HG03159 (cell line): Measurements from ENCODE around the gene FKBP5.

ENCODE experiments used
- ATAC-seq: cut with Tn5 transposase; IDR thresholded peaks from one replicate; pipeline ENCODE4 v1.9.1; 2021; ENCODE audit warnings: mild to moderate bottlenecking, moderate library complexity; ENCODE audit not compliant: unreplicated experiment

The FKBP5 gene

DNA sequence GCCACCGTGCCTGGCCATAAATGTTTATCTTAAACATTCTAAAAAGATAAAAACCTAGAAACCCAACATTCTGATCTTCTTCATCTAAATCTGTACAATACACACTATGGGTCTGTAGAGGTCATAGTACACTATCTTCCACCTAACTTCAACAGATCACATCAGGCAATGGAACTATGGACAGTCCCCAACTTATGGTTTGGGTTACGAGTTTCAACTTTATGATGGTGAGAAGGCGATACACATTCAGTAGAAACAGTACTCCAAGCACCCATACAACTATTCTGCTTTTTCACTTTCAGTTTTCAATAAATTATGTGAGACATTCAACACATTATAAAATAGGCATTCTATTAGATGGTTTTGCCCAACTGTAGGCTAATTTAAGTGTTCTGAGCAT, 23.1 kb downstream of the FKBP5 start:
- ATAC-seq: no peak

DNA sequence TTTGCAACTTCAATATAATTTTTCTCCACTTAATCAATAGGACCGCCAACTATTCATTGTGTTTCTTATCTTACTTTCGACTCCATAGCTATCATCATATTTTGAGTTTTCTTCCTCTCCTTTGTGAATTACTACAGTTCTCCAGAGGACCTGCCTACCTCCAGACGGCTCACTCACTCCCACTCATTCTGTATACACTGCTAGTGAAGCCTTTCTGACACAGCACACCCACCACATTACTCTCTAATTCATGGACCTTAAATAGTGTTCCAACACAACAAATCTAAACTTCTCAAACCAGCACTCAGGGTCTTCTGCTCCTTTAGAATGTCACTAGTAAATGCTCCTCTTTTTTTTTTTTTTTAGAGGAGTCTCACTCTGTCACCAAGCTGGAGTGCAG, 23.8 kb downstream of the FKBP5 start:
- ATAC-seq: no peak

DNA sequence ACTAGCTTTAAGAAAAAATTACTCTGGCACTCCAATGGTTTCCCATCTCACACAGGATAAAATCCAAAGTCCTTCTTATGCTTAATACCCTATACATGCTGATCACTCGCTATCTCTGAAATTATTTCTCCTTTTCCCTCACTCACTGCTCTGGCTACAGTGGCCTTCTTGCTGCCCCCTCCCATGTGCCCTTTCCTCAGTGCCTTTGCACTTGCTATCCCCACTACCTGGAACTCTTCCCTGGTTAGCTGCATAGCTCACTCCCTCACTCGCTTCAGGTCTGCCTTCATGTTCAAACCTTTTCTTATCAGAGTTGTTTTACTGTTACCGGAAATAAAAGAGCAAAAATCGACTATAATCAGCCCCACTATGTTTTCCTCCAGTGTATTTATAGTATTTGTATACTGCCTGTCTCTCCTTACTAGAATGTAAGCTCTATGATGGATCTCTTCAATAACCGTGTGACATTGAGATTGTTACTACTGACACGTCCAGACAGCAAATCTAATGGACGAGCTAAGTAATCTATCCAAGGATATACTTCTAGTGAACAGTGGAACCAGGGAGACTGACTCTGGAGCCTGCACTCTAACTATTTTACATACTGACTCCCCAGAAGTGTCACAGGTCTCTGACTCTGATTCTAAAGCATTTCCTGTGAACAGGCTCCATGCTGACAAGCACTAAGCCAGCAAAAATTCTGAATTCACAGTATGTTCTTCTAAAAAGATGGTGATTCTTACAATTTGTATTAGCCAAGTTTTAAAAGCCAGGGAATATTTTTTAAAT, 25.1 kb downstream of the FKBP5 start:
- no peak for ATAC-seq

DNA sequence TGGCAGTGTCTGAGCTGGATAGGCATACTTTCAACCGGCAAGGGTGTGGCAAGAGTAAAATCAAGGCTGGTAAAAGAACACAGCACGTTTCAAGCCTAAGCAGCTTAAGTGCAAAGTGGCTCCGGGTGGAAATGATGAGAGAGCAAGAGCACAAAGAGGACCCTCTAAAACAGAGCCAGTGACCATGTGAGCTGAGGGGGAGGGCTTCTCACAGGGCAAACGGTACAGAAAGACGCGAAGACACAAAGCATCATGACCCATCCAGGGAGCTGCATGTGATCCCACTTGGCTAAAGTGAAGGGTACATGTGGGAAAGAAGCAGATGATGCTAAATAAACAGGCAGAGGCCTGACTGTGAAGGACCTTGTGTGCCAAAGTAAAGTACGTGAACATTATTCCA, 25.7 kb downstream of the FKBP5 start:
- ATAC-seq: no peak

DNA sequence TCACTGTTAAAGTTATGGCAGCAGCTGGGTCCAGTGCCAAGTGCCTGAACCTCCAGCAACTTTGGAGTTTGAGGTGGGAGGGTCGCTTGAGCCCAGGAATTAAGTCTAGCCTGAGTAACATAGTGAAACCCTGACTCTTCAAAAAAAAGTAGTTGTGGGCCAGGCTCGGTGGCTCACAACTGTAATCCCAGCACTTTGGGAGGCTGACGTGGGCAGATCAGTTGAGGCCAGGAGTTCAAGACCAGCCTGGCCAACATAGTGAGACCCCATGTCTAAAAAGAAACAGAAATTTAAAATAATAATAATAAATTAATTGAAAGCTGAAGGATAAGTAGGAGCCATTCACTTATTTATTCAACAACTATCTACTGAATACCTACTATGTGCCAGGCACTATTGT, 33.8 kb downstream of the FKBP5 start:
- no peak for ATAC-seq

DNA sequence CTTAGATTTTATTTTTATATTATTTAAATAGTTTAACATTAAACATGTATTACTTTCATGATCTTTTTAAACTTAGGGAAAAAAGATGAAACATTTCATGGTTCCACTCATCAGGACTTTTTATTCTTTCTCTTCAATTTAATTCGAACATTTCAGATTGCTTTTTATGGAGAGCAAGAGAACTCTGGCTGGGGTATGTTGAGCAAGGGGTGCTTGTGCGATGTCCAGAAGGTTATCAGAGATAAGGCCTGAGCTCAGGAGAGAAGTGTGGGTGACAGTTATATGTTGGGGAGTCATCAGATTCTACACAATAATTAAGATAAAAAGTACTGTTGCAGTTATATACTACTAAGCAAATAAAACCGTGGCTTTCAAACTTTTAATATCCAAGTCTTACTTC, 37.5 kb downstream of the FKBP5 start:
- no peak for ATAC-seq

DNA sequence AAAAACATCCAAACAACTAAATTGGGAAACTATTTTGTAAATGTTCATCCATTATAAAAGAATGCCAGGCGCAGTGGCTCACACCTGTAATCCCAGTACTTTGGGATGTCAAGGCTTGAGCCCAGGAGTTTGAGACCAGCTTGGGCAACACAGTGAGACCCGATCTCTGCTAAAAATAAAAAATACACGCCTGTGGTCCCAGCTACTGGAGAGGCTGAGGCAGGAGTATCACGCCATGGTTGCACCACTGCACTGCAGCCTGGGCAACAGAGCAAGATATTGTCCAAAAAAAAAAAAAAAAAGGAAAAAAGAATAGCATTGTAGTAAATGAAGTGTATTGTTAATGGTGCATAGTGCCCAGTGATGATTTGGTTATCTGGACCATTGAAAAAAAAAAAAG, 38.7 kb downstream of the FKBP5 start:
- no peak for ATAC-seq

DNA sequence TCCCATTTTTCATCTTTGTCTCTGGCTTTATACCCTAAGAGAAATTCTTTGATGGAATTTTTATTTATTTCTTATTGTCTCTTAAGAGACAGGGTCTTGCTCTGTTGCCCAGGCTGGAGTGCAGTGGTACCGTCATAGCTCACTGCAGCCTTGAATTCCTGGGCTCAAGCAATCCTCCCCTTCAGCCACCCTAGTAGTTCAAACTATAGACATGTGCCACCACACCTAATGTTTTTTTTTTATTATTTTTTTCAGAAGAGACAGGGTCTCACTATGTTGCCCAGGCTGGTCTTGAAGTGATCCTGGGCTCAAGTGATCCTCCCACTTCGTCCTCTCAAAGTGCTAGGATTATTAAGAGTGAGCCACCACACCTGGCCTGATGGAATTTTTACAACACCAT, 40.5 kb downstream of the FKBP5 start:
- ATAC-seq: no peak

DNA sequence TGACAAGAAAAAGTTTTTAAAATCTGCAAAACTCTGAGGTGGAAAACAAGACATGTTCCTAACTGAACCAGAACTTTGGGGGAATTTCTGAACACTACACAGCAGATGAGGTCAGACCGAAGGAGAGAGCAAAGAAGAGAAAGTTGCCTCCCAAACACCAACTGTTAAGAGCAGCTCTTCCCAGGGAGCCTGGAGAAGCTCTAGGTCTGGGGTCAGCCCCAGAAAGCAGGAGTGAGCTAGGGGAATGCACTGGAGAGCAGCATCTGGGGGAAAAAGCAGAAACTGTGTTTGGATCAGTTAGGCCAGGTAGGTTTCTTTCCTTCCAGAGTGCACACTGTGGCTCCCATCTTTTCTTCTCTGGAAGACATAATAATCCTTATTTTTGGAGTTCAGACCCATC, 41.3 kb downstream of the FKBP5 start:
- no peak for ATAC-seq

DNA sequence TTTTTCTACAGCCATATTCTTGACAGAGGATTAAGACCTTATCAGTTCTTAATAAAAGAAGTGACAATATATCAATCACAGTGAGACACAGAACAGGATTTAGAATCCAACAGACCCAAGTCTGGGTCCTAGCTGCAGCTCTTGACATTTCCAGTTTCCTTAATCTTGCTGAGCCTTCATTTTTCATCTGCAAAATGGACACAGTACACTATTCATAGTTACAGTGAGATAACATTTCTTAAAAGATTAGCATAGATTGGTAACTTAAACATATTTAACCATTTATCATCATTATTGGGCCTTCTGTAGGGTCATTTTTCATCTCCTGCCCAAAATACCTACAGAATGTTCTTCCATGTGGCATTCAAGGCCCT, 45.6 kb downstream of the FKBP5 start:
- ATAC-seq: no peak

DNA sequence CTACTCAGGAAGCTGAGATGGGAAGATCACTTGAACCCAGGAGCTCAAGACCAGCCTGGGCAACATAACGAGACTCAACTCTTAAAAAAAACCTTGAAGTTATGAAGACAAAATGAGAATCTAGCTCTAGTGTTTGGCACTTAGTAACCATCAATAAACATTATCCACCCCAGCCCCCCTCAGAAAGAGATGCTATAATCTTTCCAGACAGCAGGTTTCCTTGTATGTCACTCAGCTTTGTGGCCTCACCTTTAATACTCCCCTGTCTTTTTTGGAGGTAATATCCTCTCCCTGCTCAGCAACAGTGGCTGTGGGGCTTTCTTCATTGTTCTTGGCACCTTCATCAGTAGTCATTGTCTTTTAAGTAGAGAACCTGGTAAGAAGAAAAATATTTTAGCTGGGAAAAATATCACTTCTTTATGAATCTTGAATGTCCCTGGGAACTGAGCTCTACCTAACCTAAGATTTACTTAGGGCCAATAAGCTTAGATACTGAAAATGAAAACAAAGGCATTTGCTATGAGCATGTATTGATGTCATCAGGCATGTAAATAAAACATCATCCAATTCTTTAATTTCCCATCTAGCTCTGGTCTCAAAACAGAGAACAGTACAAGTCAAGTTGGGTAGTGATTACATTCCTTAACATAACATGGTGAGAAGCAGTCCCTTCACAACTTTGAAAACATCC, 46.1 kb downstream of the FKBP5 start:
- no peak for ATAC-seq

DNA sequence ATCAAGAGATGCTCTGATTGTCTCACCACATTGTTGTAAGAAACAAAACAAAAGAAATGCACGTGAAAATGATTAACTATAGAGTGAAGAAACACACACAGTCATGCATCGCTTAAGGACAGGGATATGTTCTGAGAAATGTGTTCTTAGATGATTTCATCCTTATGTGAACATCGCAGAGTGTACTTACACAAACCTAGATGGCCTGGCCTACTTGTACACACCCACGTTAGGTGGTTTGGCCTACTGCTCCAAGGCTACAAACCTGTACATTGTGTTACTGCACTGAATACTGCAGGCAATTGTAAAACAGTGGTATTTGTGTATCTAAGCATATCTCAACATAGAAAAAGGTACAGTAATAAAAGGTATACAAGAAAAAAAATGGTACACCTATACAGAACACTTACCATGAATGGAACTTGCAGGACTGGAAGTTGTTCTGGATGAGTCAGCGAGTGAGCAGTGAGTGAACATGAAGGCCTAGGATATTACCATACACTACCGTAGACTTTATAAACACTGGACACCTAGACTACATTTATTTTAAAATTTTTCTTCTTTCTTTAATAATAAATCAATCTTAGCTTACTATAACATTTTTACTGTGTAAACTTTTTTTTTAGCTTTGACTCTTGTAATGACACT, 48.6 kb downstream of the FKBP5 start:
- no peak for ATAC-seq

DNA sequence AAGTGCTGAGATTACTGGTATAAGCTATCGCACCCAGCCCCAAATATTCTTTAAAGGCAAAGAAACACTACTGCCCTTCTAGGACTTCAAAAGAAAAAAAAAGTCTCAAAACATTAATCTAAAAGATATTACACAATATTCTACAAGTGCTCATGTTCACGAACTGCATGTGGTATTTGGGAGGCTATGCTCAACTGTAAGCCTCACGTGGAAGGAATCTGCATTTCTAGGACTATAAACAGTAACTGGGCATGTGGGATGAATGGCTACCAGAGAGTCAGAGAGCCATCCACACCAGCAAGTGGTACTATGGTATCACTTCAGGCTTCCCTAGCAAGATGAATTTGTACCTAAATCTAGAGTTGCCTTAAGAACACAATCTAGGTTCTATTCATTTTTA, 50.0 kb downstream of the FKBP5 start:
- no peak for ATAC-seq

DNA sequence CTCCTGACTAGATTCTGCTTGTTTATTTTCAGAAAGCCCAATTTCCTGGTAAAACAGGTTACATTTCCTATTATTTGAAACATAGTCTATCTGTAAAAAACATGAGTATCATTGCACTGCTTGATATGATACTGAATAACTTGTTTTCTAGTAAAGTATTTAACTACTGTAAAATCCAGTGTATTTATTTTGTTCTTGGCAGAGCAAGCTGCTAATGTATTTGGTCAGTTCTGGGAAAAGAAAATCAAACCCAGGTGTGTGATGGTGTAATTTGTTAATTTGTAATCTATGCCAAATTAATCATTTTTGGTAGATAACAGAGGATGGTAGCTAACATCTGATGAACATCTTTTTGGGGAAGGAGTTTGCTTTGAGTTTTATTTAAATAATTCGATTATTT, 50.8 kb downstream of the FKBP5 start:
- ATAC-seq: no peak

DNA sequence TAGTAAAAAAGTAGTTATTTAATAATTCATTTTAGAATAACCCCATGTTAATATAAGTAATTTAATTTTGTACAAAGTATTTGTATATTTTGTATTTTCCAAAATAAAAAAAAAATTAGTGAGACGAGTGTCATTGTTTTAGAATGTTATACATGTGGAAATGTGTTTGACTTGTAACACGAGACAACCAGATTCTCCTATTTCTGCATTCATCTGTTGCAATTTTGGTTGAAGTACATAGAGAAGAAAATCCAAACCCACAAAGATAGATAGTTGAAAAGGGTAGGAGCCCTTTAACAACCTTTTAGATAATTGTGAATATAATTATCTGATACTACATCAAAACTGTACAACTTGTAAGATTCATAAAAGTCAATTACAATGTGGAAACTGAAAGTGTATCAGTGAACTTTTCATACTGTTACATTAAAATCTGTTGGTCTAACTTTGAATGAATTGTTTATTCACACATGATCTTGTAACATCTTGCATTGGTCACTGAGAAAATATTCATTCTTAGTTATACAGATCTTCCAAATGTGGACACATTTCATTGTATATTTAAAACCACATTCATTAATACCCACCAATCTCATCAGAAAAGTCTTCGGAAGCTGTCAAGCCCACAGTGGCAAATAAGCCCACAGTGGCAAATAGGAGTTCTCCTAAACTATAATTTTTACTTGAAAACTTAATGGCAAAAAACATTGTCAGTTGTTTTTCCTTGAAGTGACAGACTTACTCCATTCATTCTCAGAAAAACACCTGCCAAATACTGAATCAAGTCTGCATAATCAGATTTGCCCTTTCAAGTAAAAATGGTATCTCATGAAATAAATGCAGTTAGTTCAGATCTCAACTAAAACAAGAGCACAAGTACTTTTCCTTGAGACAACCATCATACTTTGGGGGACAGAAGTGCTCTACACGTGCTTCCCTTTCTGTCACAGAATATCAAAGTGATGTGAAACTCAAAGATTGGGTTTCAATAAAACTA, 52.8 kb downstream of the FKBP5 start:
- ATAC-seq: no peak

DNA sequence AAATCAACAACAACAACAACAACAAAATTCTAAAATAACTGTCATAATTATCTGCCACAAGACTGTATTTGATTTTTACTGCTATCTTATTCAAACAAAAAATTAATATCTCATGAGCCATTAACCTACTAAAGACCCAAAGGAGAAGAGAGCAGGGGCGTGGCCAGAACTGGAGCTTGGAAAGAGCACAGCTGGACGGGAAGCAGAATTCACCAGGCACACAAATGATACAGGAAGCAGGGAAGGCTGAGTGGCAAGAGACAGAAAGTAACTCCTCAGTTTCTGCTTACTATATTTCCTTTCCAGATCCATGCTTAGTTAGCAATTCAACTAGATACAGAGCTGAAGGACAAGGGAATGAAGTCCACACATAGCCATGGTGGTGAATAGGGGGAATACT, 54.4 kb downstream of the FKBP5 start:
- no peak for ATAC-seq

DNA sequence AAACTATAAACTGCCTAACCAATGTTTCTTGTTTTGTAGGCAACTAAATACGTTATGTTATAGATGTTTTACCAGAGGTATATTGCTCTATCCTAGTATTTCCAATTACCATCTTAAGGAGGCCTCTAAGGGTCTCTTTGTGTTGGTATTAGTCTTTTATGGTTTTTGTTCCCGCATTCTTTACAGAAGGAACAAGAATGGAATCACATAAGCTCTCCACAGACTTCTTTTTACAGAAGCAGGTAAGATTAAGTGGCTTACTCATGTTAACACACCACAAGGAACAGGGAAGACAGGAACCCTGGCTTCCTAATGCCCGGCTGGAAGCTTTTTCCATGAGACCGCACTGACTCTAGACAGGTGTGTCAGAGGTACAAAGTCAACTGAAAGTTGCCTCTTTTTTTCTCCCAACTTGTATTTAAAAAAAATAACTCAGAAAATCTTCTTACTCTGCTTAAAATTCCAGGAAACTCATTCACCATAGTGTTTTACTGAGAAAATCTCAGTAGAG, 55.1 kb downstream of the FKBP5 start:
- no peak for ATAC-seq

DNA sequence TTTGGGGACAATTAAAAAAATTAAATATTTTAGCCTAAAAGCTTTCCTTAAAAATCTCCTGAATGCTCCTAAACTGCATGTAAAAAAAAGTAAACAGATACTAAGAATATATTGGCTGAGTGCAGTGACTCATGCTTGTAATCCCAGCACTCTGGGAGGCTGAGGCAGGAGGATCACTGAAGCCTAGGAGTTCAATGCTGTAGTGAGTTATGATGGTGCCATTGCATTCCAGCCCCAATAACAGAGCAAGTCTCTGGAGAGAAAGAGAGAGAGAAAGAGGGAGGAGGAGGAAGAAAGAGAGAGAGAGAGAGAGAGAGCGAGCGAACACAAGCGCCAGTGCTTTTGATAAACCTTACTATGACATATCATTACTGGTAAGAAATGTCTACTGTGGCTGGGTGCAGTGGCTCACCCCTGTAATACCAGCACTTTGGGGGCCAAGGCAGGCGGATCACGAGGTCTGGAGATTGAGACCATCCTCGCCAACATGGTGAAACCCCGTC, 58.8 kb downstream of the FKBP5 start:
- ATAC-seq: no peak

DNA sequence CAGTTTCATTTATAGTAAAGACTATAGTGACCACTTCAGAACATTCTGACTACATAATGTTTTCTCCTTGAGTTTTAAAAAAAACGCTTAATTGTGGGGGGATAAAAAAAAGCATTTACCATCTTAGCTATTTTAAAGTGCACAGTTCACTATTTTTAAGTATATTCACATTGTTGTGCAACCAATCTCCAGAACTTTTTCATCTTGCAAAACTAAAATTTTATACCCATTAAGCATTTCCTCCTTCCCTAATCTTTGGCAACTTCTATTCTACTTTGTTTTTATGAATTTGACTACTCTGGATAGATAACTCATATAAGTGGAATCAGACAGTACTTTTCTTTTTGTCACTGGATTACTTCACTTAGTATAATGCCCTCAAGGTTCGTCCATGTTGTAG, 62.3 kb downstream of the FKBP5 start:
- no peak for ATAC-seq

DNA sequence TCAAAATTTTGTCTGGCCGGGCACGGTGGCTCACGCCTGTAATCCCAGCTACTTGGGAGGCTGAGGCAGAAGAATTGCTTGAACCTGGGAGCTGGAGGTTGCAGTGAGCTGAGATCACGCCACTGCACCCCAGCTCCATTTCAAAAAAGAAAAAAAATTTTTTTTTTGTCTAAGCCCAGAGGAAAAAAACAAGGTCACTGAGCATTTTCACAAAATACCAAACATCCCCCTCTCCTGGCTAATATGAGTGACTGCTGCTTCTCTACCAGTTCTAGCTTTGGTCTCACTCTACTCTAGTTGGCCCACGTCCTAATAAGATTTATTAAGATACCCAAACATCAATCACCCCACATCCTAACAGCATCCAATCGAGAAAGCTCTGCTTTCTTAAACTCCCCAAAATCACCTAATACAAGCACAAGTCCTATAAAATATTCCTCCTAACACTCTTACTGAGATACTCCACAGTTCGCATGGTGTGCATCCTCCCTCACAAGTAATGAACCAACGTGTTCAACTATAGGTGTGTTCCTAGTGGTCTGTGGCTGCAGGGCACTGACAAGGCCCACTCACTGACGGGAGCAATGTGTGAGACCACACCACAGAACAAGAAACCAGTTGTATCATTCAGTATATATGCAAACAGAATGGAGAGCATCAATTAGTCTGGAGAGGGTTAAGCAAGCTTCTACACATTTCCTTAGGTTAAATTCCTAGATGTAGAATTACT, 64.2 kb downstream of the FKBP5 start:
- no peak for ATAC-seq
